CD4-positive, alpha-beta T cell treated with Interleukin-17A for 1 hour (primary cell): ENCODE data around the gene GON4L.
A peak's percentile ranks its signal among the peaks of the same experiment; 100 is the strongest.
"Not testable (repeated sequence)": the region's sequence is repeated elsewhere in the genome, so short reads cannot be mapped to it uniquely, and the experiment has no call there.

Source experiments
- DNase-seq: peaks from one replicate; pipeline ENCODE4 v3.0.0-alpha.2; 2020

Gene GON4L

GRCh38 chr1:155856975-155857930 is at the start of gene GON4L:
GON4L (minus strand) TSS chr1:155857214; CDS start chr1:155853780, 3,434 bp downstream.
- DNase-seq: peak; percentile 93

GRCh38 chr1:155904261-155904660 is 47.2 kb upstream of the GON4L start:
- no peak for DNase-seq

- DNase-seq: no peak
Observed at GRCh38 chr1:155900161-155900560, 43.1 kb upstream of the GON4L start.

- no peak for DNase-seq
Observed at GRCh38 chr1:155899683-155900082, 42.7 kb upstream of the GON4L start.

- no peak for DNase-seq
Observed at GRCh38 chr1:155898888-155899287, 41.9 kb upstream of the GON4L start.

- DNase-seq: no peak
Observed at GRCh38 chr1:155897746-155898145, 40.7 kb upstream of the GON4L start.

- DNase-seq: not testable (repeated sequence)
Observed at GRCh38 chr1:155896476-155896875, 39.5 kb upstream of the GON4L start.

- DNase-seq: not testable (repeated sequence)
Observed at GRCh38 chr1:155895617-155896016, 38.6 kb upstream of the GON4L start.

- DNase-seq: peak; percentile 43
Observed at GRCh38 chr1:155893389-155894142, 36.6 kb upstream of the GON4L start.

GRCh38 chr1:155892796-155893195 is 35.8 kb upstream of the GON4L start:
- DNase-seq: no peak

- no peak for DNase-seq
Observed at GRCh38 chr1:155890251-155890650, 33.2 kb upstream of the GON4L start.

- DNase-seq: no peak
Observed at GRCh38 chr1:155889566-155889965, 32.6 kb upstream of the GON4L start.

- no peak for DNase-seq
Observed at GRCh38 chr1:155888481-155888880, 31.5 kb upstream of the GON4L start.

- no peak for DNase-seq
Observed at GRCh38 chr1:155884982-155885381, 28.0 kb upstream of the GON4L start.

- DNase-seq: no peak
Observed at GRCh38 chr1:155884031-155884960, 27.3 kb upstream of the GON4L start.

- DNase-seq: no peak
Observed at GRCh38 chr1:155882766-155883165, 25.8 kb upstream of the GON4L start.

GRCh38 chr1:155882235-155882634 is 25.2 kb upstream of the GON4L start:
- DNase-seq: no peak

- DNase-seq: no peak
Observed at GRCh38 chr1:155880950-155881349, 23.9 kb upstream of the GON4L start.

- no peak for DNase-seq
Observed at GRCh38 chr1:155880251-155880650, 23.2 kb upstream of the GON4L start.

GRCh38 chr1:155877945-155878344 is 20.9 kb upstream of the GON4L start:
- DNase-seq: no peak

GRCh38 chr1:155873860-155874259 is 16.8 kb upstream of the GON4L start:
- no peak for DNase-seq

- DNase-seq: no peak
Observed at GRCh38 chr1:155872527-155872926, 15.5 kb upstream of the GON4L start.

- no peak for DNase-seq
Observed at GRCh38 chr1:155871390-155871789, 14.4 kb upstream of the GON4L start.
